Esophagus squamous epithelium (tissue), 4 donors: Measurements from ENCODE around the gene C1GALT1.

ENCODE experiments used
- POLR2A ChIP-seq, 4 donors: fragments of 450-650 bp; IDR thresholded peaks; one replicate each; pipeline ENCODE4 v1.6.1; 2017; ENCODE audit warnings: antibody characterized with exemption in 4 of 4, mild to moderate bottlenecking in 4 of 4, moderate library complexity in 3 of 4
- TF ChIP-seq, protein P1 (sequence below), 6 experiments: fragments of 450-650 bp in 4 of 6; fragments of 200-600 bp in 2 of 6; sonication (generic) in 2 of 6; IDR thresholded peaks; one replicate each; pipeline ENCODE4 v1.5.1; 2016 to 2019; ENCODE audit warnings: antibody characterized with exemption in 6 of 6, mild to moderate bottlenecking in 4 of 6, moderate library complexity in 4 of 6

DNA sequence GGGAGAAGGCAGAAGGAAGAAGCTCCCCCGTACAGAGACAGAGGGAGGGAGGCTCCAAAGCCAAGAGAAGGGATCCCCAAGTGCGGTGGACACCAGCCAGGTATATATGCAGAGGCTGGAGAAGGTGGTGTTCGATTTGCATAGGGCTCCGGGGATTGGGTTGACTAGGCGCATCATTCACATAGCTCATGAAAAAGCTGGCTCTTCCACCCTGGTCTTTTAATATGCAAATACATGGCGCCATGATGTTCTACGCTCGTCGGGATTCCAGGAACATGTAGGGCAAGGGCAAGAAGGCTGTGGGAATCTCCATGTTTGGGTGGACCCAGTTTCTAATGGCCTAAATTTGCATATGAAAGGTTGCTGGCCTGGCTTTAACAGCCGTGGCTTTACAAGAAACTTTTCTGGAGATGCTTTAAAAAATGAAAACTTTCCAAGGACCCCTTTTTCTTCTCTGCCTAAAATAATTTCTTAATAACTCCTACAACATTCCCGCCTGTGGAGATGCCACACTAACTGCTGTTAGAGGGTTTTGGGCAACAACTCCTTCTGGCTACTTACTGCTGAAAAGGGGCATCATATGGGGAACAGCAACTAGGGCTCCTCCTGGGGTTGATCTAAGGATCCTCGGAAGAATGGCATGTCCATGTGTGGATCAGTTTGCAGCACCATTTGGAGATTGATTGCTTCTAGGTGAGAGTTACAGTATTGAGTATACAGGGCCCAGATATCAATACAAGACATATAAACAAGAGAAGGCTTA is 28.3 kb downstream of the C1GALT1 start:
- TF ChIP-seq, protein P1, sequence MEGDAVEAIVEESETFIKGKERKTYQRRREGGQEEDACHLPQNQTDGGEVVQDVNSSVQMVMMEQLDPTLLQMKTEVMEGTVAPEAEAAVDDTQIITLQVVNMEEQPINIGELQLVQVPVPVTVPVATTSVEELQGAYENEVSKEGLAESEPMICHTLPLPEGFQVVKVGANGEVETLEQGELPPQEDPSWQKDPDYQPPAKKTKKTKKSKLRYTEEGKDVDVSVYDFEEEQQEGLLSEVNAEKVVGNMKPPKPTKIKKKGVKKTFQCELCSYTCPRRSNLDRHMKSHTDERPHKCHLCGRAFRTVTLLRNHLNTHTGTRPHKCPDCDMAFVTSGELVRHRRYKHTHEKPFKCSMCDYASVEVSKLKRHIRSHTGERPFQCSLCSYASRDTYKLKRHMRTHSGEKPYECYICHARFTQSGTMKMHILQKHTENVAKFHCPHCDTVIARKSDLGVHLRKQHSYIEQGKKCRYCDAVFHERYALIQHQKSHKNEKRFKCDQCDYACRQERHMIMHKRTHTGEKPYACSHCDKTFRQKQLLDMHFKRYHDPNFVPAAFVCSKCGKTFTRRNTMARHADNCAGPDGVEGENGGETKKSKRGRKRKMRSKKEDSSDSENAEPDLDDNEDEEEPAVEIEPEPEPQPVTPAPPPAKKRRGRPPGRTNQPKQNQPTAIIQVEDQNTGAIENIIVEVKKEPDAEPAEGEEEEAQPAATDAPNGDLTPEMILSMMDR (IDR thresholded peaks at IDR 0.05) = no peak
- no peak for TF ChIP-seq POLR2A (IDR thresholded peaks at IDR 0.05)
